Vagina (tissue), 2 donors: ENCODE results near the gene GTSE1. TPM values are rescaled to one million over a fixed set of nuclear protein-coding genes. Genes with fewer than 3 reads are reported as not detected.

ENCODE experiments used
- DNase-seq, 2 donors: peaks; one replicate each; pipeline ENCODE4 v3.0.0-alpha.2; 2017; ENCODE audit errors: extremely low spot score in 2 of 2
- H3K27ac ChIP-seq: fragments of 200-600 bp; sonication (generic); one replicate; pipeline ENCODE4 v1.5.1; 2019
- H3K27me3 ChIP-seq: fragments of 200-600 bp; sonication (generic); one replicate; pipeline ENCODE4 v1.5.1; 2019
- H3K36me3 ChIP-seq, 2 donors: fragments of 200-600 bp; sonication (generic); one replicate each; pipeline ENCODE4 v1.5.1; 2017 to 2019
- H3K4me1 ChIP-seq: fragments of 200-600 bp; sonication (generic); one replicate; pipeline ENCODE4 v1.5.1; 2019
- H3K4me3 ChIP-seq, 2 donors: fragments of 200-600 bp; sonication (generic); 1 replicate in 1 of 2; 2 replicates in 1 of 2; pipeline ENCODE4 v1.5.1; 2016 to 2019
- H3K9me3 ChIP-seq: fragments of 200-600 bp; sonication (generic); one replicate; pipeline ENCODE4 v1.5.1; 2019
- POLR2A ChIP-seq, 2 donors: fragments of 450-650 bp; IDR thresholded peaks; one replicate each; pipeline ENCODE4 v1.6.1; 2017; ENCODE audit warnings: antibody characterized with exemption in 2 of 2, mild to moderate bottlenecking in 2 of 2, moderate library complexity in 2 of 2
- POLR2AphosphoS5 ChIP-seq, 2 donors: sonication (generic); formaldehyde crosslinking; IDR thresholded peaks; one replicate each; pipeline ENCODE4 v1.9.0; 2017; ENCODE audit warnings: antibody characterized with exemption in 2 of 2, mild to moderate bottlenecking in 2 of 2, low read depth in 1 of 2; ENCODE audit not compliant: insufficient read depth in 1 of 2
- intact Hi-C: fragments of 100-400 bp; cut with DNase I; formaldehyde crosslinking; loops from one replicate; pipeline ENCODE4 v1.15.1; 2023
- total RNA-seq: library from RNA; depleted of rRNA; stranded (reverse); fragments of >200 nt; gene quantifications from one replicate; pipeline ENCODE4 v1.2.3, GENCODE V29; 2016
- TF ChIP-seq, protein P1 (sequence below), 3 experiments: fragments of 450-650 bp in 2 of 3; fragments of 200-600 bp in 1 of 3; sonication (generic) in 1 of 3; IDR thresholded peaks; one replicate each; pipeline ENCODE4 v1.5.1; 2017 to 2019; ENCODE audit warnings: antibody characterized with exemption in 3 of 3, mild to moderate bottlenecking in 2 of 3, moderate library complexity in 2 of 3

The GTSE1 gene
- total RNA-seq, 1 donor from 2014 or later: 2.2 TPM

DNA sequence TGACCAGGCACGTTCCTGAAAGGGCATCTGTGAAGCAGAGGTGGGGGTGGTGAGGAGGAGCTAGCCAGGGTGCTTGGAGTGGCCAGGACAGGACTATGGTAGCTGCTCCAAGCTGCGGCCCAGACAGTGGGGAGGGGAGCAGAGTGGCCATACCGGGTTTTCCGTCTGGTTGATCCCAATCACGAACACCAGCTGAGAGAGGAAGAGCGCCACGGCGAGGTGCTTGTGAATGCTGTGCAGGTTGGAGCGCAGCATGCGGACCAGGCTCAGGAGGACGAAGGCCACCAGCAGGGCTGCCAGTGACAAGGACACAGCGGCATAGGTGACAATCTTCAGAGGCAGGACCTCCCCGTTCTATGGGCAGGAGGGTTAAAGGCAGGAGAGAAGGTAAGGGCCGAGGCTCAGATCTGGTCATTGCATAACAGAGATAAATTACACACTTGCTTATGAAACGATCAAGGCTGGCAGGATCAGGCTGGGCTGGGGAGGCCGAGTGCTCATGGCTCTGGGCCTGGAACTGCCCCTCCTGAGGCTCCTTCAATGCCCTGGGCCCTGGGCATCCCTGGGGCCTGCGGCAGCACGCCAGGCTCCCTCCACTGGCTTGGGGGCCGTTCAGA is 80.3 kb downstream of the GTSE1 start:
- no peaks in the 10 kb centered on the region for H3K9me3 ChIP-seq
- no peaks in the 10 kb centered on the region for H3K27me3 ChIP-seq
- peaks cover 0 to 13% of the 10 kb centered on the region in 2 donors for H3K36me3 ChIP-seq
- no peak overlapping the region for H3K4me3 ChIP-seq
- peaks cover 19% of the 10 kb centered on the region for H3K4me1 ChIP-seq
- intact Hi-C loops: no loop called here
- TF ChIP-seq, protein P1, sequence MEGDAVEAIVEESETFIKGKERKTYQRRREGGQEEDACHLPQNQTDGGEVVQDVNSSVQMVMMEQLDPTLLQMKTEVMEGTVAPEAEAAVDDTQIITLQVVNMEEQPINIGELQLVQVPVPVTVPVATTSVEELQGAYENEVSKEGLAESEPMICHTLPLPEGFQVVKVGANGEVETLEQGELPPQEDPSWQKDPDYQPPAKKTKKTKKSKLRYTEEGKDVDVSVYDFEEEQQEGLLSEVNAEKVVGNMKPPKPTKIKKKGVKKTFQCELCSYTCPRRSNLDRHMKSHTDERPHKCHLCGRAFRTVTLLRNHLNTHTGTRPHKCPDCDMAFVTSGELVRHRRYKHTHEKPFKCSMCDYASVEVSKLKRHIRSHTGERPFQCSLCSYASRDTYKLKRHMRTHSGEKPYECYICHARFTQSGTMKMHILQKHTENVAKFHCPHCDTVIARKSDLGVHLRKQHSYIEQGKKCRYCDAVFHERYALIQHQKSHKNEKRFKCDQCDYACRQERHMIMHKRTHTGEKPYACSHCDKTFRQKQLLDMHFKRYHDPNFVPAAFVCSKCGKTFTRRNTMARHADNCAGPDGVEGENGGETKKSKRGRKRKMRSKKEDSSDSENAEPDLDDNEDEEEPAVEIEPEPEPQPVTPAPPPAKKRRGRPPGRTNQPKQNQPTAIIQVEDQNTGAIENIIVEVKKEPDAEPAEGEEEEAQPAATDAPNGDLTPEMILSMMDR (IDR thresholded peaks at IDR 0.05): no peak
- TF ChIP-seq POLR2AphosphoS5 (IDR thresholded peaks at IDR 0.05; ENCODE audit: insufficient read depth in 1 of 2, low read depth in 1 of 2) (no peak), POLR2A (IDR thresholded peaks at IDR 0.05) (no peak)
- no peak for DNase-seq
- H3K27ac ChIP-seq: peak overlapping the region; percentile 6

DNA sequence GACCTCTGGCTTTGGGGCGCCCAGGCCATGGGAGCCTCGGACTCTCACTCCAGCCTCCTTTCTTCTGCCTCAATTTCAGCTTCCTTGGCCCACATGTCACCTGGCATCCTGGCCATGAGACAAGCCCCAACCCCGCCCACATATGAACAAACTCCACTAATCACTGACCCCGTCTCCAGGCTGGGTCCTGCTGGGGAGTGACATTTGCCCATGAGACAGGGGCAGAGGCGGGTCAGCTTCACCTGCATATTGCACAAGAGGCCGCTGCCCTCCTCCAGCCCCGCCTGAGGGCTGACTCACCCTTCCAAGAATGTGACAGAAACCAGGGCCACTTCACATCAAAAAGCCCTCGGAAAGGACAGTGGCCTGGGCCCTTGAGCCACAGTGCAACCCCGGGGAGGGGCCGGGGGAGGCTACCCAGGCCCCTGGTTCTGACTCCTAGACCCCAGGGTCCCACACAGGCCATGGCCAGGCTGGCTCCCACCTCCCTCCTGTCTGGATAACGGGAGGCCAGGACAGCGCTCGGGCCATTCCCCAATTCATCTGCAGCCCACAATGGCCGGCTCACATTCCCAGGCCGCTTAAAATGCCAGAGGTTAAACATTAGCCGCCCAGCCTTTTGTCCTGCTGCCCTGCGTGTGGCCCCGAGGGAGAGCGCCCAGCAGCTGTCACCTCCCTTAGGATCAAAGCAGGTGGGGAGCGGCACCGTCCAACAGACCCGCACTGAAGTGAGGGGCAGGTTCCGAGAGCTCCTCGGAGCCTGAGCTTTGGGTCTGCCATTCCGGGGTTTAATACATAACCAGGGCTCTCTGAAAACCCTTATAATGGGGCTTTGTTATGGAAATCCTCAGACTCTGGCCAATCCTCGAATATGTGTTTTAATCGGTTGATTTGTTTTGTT is 81.1 kb downstream of the GTSE1 start:
- Histone ChIP-seq H3K4me3 (no peak overlapping the region), H3K4me1 (peaks cover 19% of the 10 kb centered on the region), H3K36me3 (peaks cover 0 to 13% of the 10 kb centered on the region in 2 donors), H3K27me3 (no peaks in the 10 kb centered on the region), H3K27ac (peak overlapping the region; percentile 6), H3K9me3 (no peaks in the 10 kb centered on the region)
- DNase-seq: no peak
- intact Hi-C loops: no loop called here
- TF ChIP-seq POLR2AphosphoS5 (IDR thresholded peaks at IDR 0.05; ENCODE audit: insufficient read depth in 1 of 2, low read depth in 1 of 2): no peak
- TF ChIP-seq, protein P1 (IDR thresholded peaks at IDR 0.05): no peak
- no peak for TF ChIP-seq POLR2A (IDR thresholded peaks at IDR 0.05)

DNA sequence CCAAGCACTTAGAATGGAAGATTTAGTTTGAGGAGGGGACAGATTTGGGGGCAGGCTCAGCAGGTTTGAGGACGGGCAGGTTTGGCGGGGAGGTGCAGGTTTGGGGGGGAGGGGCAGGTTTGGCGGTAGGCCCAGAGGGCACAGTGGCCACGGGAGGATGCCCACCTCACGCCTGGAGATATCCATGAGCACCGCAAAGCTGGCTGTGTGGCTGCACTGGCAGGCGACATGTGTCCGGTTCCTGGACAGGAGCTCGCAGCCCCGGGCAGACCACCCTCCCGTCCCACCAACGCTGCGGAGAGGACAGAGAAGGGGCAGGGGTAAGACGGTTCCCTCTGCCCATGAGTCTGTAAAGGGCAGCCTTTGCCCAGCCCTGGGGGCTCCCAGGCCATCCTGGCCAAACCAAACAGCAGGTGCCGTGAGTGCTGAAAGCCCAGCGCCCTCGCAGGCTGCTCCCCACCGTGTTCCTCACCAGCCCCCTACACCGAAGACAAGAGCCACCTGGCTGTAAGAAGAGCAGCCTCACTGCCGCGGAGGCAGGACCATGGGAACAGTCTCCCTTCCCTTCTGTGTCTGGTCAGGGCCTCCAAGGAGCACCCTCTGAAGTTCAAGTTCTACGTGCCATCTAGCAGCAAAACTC is 81.9 kb downstream of the GTSE1 start:
- DNase-seq: no peak
- intact Hi-C loops: no loop called here
- Histone ChIP-seq H3K27ac (no peak overlapping the region), H3K9me3 (no peaks in the 10 kb centered on the region), H3K4me3 (no peak overlapping the region), H3K4me1 (peaks cover 14% of the 10 kb centered on the region), H3K27me3 (no peaks in the 10 kb centered on the region), H3K36me3 (peaks cover 0 to 13% of the 10 kb centered on the region in 2 donors)
- TF ChIP-seq POLR2A (IDR thresholded peaks at IDR 0.05) (no peak), POLR2AphosphoS5 (IDR thresholded peaks at IDR 0.05; ENCODE audit: insufficient read depth in 1 of 2, low read depth in 1 of 2) (no peak)
- TF ChIP-seq, protein P1 (IDR thresholded peaks at IDR 0.05): no peak

DNA sequence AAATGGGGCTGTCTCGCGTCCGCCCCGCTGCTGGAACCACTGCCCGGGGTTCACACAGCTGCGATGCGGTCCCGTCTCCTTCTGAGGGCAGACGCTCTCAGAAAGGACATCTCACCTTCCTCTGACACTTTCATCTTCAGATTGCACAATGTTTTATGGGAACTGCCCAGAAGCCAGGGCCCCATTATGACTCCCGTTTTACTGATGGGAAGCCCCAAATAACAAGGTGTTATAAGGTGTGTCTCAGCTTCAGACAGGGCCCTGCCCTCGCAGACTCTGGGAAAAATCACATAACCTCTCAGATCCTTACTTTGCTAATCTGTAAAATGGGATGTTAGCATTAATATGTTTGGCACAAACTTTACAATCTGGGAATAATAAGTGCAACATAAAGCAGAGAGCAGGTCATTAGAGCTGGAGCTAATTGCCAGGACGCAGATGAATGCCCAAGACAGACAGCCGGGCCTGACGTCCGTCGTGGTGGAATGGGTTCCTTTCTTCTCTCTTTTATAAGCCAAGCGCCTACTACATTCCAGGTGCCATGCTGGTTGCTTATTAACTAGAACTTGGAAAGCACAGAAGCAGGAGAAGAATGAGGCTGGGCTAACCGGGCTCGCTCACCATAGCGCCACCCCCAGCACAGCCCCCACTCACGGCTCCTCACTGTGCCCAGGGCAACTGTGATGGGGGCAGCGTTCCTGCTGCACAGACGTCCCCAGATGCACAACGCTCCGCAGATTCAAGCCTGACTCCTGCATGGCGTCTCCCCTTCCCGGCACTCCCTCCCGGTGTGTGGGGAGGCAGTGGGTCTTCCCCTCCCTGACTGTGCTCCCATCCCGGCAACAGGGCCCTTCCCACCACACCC is 82.6 kb downstream of the GTSE1 start:
- Histone ChIP-seq H3K27me3 (no peaks in the 10 kb centered on the region), H3K27ac (no peak overlapping the region), H3K4me3 (no peak overlapping the region), H3K4me1 (peaks cover 6% of the 10 kb centered on the region), H3K9me3 (no peaks in the 10 kb centered on the region), H3K36me3 (peaks cover 0 to 13% of the 10 kb centered on the region in 2 donors)
- intact Hi-C loops: no loop called here
- DNase-seq: no peak
- TF ChIP-seq POLR2AphosphoS5 (IDR thresholded peaks at IDR 0.05; ENCODE audit: insufficient read depth in 1 of 2, low read depth in 1 of 2): no peak
- TF ChIP-seq, protein P1 (IDR thresholded peaks at IDR 0.05): no peak
- TF ChIP-seq POLR2A (IDR thresholded peaks at IDR 0.05): no peak
